Smooth muscle cell (in vitro differentiated cells): Measurements from ENCODE around the gene ADGRG6. TPM values are rescaled to one million over a fixed set of nuclear protein-coding genes. Genes with fewer than 3 reads are reported as not detected.

Experiments used
- DNase-seq: peaks from one replicate; lab custom pipeline; 2025; ENCODE audit not compliant: unreplicated experiment; lab: John Stamatoyannopoulos, UW
- H2AFZ ChIP-seq: fragments of 200-600 bp; sonication (generic); 2 replicates; pipeline ENCODE4 v1.6.0; 2016; ENCODE audit warnings: antibody characterized with exemption, low read depth, mild to moderate bottlenecking
- H3F3A ChIP-seq: fragments of 200-600 bp; sonication (generic); 2 replicates; pipeline ENCODE4 v1.6.0; 2017; ENCODE audit warnings: antibody characterized with exemption, low read depth
- H3K27ac ChIP-seq: fragments of 200-600 bp; sonication (generic); 2 replicates; pipeline ENCODE4 v1.5.1; 2016; ENCODE audit warnings: low read depth, mild to moderate bottlenecking
- H3K27me3 ChIP-seq: fragments of 200-600 bp; sonication (generic); 2 replicates; pipeline ENCODE4 v1.6.1; 2016; ENCODE audit warnings: low read depth, mild to moderate bottlenecking
- H3K36me3 ChIP-seq: fragments of 200-600 bp; sonication (generic); 2 replicates; pipeline ENCODE4 v1.5.1; 2016; ENCODE audit warnings: low read depth
- H3K4me1 ChIP-seq: fragments of 200-600 bp; sonication (generic); 2 replicates; pipeline ENCODE4 v1.5.1; 2016; ENCODE audit warnings: low read depth
- H3K4me2 ChIP-seq: fragments of 200-600 bp; sonication (generic); 2 replicates; pipeline ENCODE4 v1.6.0; 2016; ENCODE audit warnings: mild to moderate bottlenecking
- H3K4me3 ChIP-seq: fragments of 200-600 bp; sonication (generic); 2 replicates; pipeline ENCODE4 v1.5.1; 2016; ENCODE audit warnings: mild to moderate bottlenecking
- H3K79me2 ChIP-seq: fragments of 200-600 bp; sonication (generic); 2 replicates; pipeline ENCODE4 v1.6.0; 2016; ENCODE audit warnings: low read depth, mild to moderate bottlenecking
- H3K9ac ChIP-seq: fragments of 200-600 bp; sonication (generic); 2 replicates; pipeline ENCODE4 v1.6.0; 2016; ENCODE audit warnings: low read depth
- H3K9me3 ChIP-seq: fragments of 200-600 bp; sonication (generic); replicated peaks from 2 replicates; pipeline ENCODE4 v1.5.1; 2016; ENCODE audit warnings: low read depth
- H4K20me1 ChIP-seq: fragments of 200-600 bp; sonication (generic); 2 replicates; pipeline ENCODE4 v1.6.0; 2016; ENCODE audit warnings: low read depth
- CTCF ChIP-seq: fragments of 200-600 bp; sonication (generic); IDR thresholded peaks from 2 replicates; pipeline ENCODE4 v1.5.1; 2017; ENCODE audit warnings: borderline replicate concordance, mild to moderate bottlenecking, antibody characterized with exemption; ENCODE audit not compliant: insufficient read depth, poor library complexity, severe bottlenecking
- WGBS: methylation state at CpG from one replicate; pipeline ENCODE4 v1.1.7; 2016; ENCODE audit warnings: low lambda C conversion rate; 5-methylcytosine and 5-hydroxymethylcytosine counted together
- polyA plus RNA-seq: library from polyadenylated mRNA; unstranded; fragments of >200 nt; fragmentation: Nextera tagmentation; extraction: Ambion mirVana; gene quantifications from 2 replicates; pipeline ENCODE4 v1.2.1, GENCODE V29; 2016
- total RNA-seq: library from RNA; depleted of rRNA; stranded (reverse); fragments of >200 nt; gene quantifications from 2 replicates; pipeline ENCODE4 v1.2.3, GENCODE V29; 2014

ADGRG6 gene
- total and polyA plus RNA-seq, 2 experiments from 2014 or later = 0.77 to 14.2 TPM

- H3K4me3 ChIP-seq = no peak overlapping the region
- no peak overlapping the region for H3K27ac ChIP-seq
- H3K79me2 ChIP-seq = no peaks in the 10 kb centered on the region
- no peak overlapping the region for H3K9ac ChIP-seq
- H2AFZ ChIP-seq = no peak overlapping the region
- no peaks in the 10 kb centered on the region for H3K27me3 ChIP-seq
- no peaks in the 10 kb centered on the region for H3F3A ChIP-seq
- DNase-seq = no peak
- peaks cover 6% of the 10 kb centered on the region for H3K4me1 ChIP-seq
- no peak overlapping the region for H3K4me2 ChIP-seq
- H3K9me3 ChIP-seq = no peaks in the 10 kb centered on the region
- 82% methylated on average over 4 of the region's 4 CpGs for WGBS
- no peak for TF ChIP-seq CTCF
- H4K20me1 ChIP-seq = no peaks in the 10 kb centered on the region
- no peaks in the 10 kb centered on the region for H3K36me3 ChIP-seq
Observed at GRCh38 chr6:142398353-142398752, 96.5 kb downstream of the ADGRG6 start.

- Histone ChIP-seq H4K20me1 (no peaks in the 10 kb centered on the region), H3K9me3 (no peaks in the 10 kb centered on the region), H3K9ac (no peak overlapping the region), H3K79me2 (no peaks in the 10 kb centered on the region), H3K4me2 (no peak overlapping the region), H3K4me3 (no peak overlapping the region), H3F3A (no peaks in the 10 kb centered on the region), H2AFZ (no peak overlapping the region), H3K27me3 (no peaks in the 10 kb centered on the region), H3K27ac (no peak overlapping the region), H3K36me3 (no peaks in the 10 kb centered on the region), H3K4me1 (peaks cover 6% of the 10 kb centered on the region)
- DNase-seq = no peak
- 83% methylated on average over 2 of the region's 2 CpGs for WGBS
- TF ChIP-seq CTCF = no peak
Observed at GRCh38 chr6:142399739-142400138, 97.9 kb downstream of the ADGRG6 start.

- Histone ChIP-seq H3K79me2 (no peaks in the 10 kb centered on the region), H2AFZ (peak overlapping the region; percentile 17), H3K4me1 (peaks cover 6% of the 10 kb centered on the region), H3K9ac (no peak overlapping the region), H3K9me3 (no peaks in the 10 kb centered on the region), H3K27me3 (no peaks in the 10 kb centered on the region), H3K27ac (peak overlapping the region; percentile 18), H3K4me3 (no peak overlapping the region), H3K4me2 (peak overlapping the region; percentile 63), H3K36me3 (no peaks in the 10 kb centered on the region), H3F3A (no peaks in the 10 kb centered on the region), H4K20me1 (no peaks in the 10 kb centered on the region)
- no peak for TF ChIP-seq CTCF
- WGBS = 31% methylated on average over 4 of the region's 4 CpGs
- DNase-seq = no peak
Observed at GRCh38 chr6:142400495-142400894, 98.7 kb downstream of the ADGRG6 start.

- H3K27me3 ChIP-seq = no peaks in the 10 kb centered on the region
- WGBS = 95% methylated on average over 1 of the region's 1 CpG
- no peak overlapping the region for H3K9ac ChIP-seq
- DNase-seq = no peak
- H3K36me3 ChIP-seq = no peaks in the 10 kb centered on the region
- no peak overlapping the region for H3K4me3 ChIP-seq
- H4K20me1 ChIP-seq = no peaks in the 10 kb centered on the region
- H2AFZ ChIP-seq = no peak overlapping the region
- no peak for TF ChIP-seq CTCF
- H3F3A ChIP-seq = no peaks in the 10 kb centered on the region
- H3K4me1 ChIP-seq = peaks cover 6% of the 10 kb centered on the region
- no peak overlapping the region for H3K27ac ChIP-seq
- H3K9me3 ChIP-seq = no peaks in the 10 kb centered on the region
- H3K4me2 ChIP-seq = no peak overlapping the region
- H3K79me2 ChIP-seq = no peaks in the 10 kb centered on the region
Observed at GRCh38 chr6:142401838-142402237, 100.0 kb downstream of the ADGRG6 start.
